Measurements from ENCODE around the gene GUCA1A.

The GUCA1A gene

GRCh38 chr6:42221546-42221945 is 48.4 kb downstream of the GUCA1A start:
- no peak for DNase-seq
- TF ChIP-seq GATA1 (IDR thresholded peaks at IDR 0.05; ENCODE audit: low read depth, low read length) (no peak), POLR2A (IDR thresholded peaks at IDR 0.05; ENCODE audit: low read length) (no peak)

- DNase-seq, result no peak
- TF ChIP-seq GATA1 (IDR thresholded peaks at IDR 0.05; ENCODE audit: low read depth, low read length) (no peak), POLR2A (IDR thresholded peaks at IDR 0.05; ENCODE audit: low read length) (no peak)
Measured at GRCh38 chr6:42222448-42222847, 49.3 kb downstream of the GUCA1A start.

GRCh38 chr6:42224222-42225028 is 51.3 kb downstream of the GUCA1A start:
- peak in 1 of 2 experiments; percentile 47 for DNase-seq
- TF ChIP-seq POLR2A (IDR thresholded peaks at IDR 0.05; ENCODE audit: low read length), result no peak
- no peak for TF ChIP-seq GATA1 (IDR thresholded peaks at IDR 0.05; ENCODE audit: low read depth, low read length)

- DNase-seq, result no peak
- TF ChIP-seq GATA1 (IDR thresholded peaks at IDR 0.05; ENCODE audit: low read depth, low read length), result no peak
- TF ChIP-seq POLR2A (IDR thresholded peaks at IDR 0.05; ENCODE audit: low read length), result no peak
Measured at GRCh38 chr6:42225029-42225339, 51.8 kb downstream of the GUCA1A start.

- DNase-seq, result no peak
- TF ChIP-seq GATA1 (IDR thresholded peaks at IDR 0.05; ENCODE audit: low read depth, low read length), result no peak
Measured at GRCh38 chr6:42225419-42225818, 52.3 kb downstream of the GUCA1A start.

GRCh38 chr6:42226161-42226611 is 53.0 kb downstream of the GUCA1A start:
- DNase-seq, result no peak
- TF ChIP-seq POLR2A (IDR thresholded peaks at IDR 0.05; ENCODE audit: low read length), result no peak
- no peak for TF ChIP-seq GATA1 (IDR thresholded peaks at IDR 0.05; ENCODE audit: low read depth, low read length)

GRCh38 chr6:42226645-42227143 is 53.5 kb downstream of the GUCA1A start:
- TF ChIP-seq GATA1 (IDR thresholded peaks at IDR 0.05; ENCODE audit: low read depth, low read length) (no peak), POLR2A (IDR thresholded peaks at IDR 0.05; ENCODE audit: low read length) (no peak)
- no peak for DNase-seq

DNA sequence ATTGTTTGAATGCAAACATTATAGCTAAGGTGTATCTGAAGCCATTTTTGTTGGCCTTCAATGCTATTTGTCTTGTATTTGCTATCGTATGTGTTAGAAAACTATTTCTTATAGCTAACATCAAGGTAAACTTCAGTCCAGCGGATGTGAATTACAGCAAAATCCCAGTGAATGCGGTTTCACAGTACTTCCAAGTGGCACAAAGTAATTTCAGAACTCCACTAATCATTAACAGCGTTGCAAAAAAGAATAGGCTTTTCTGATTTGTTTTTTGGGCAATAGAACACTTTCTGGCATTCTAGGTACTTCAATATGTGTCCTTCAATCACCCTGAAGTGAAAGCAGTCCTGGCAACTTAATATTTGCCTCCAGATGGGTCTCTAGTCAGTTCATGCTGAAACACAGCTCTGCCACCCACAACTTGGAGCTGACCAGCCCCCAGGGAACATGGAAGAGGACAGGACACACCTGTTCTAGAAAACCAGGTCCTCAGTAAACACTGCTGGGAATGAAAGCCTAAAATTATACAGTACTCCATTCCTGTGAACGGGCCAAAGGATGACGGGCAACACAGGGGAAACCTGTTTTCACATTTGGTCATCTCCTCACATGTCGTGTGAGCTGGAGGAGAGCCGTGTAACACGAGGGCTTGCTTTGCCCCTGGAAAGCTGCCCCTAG is 54.1 kb downstream of the GUCA1A start:
- no peak for DNase-seq

DNA sequence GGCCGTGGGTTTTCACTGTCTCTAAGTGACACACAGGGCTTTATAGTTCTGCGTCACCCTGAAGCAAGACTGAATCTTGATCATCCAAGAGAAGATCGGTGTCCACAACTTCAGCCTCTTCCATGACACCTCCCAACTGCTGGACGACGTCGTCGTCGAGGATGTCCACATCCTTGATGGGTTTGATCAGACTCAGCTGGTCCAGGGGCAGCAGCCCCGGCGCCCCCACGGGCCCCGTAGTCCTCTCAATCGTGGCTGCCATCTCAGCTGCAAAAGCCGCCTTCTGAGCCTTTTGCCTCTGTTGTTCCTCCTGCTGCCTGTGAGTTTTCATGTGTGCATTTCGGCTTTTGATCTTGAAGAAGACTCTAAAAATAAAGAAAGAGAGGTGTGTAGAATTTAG is 55.1 kb downstream of the GUCA1A start:
- DNase-seq, result no peak
- TF ChIP-seq POLR2A (IDR thresholded peaks at IDR 0.05; ENCODE audit: low read length), result no peak
- TF ChIP-seq GATA1 (IDR thresholded peaks at IDR 0.05; ENCODE audit: low read depth, low read length), result no peak

More for the DNA sequence above, 54.1 kb downstream of the GUCA1A start:
- TF ChIP-seq POLR2A (IDR thresholded peaks at IDR 0.05; ENCODE audit: low read length) (no peak), GATA1 (IDR thresholded peaks at IDR 0.05; ENCODE audit: low read depth, low read length) (no peak)
